Endodermal cell (in vitro differentiated cells): ENCODE measurements around the gene OSTM1. TPM values are rescaled to one million over a fixed set of nuclear protein-coding genes. Genes with fewer than 3 reads are reported as not detected.
"Not testable (repeated sequence)": the region's sequence is repeated elsewhere in the genome, so short reads cannot be mapped to it uniquely, and the experiment has no call there.

Experiments used
- DNase-seq: peaks from one replicate; pipeline ENCODE4 v3.0.0-alpha.2; 2017
- H3K27ac ChIP-seq: 2 replicates; pipeline ENCODE4 v1.5.1; 2013; ENCODE audit warnings: mild to moderate bottlenecking, low read depth, low read length, moderate library complexity
- H3K27me3 ChIP-seq: 2 replicates; pipeline ENCODE4 v1.6.1; 2013; ENCODE audit warnings: mild to moderate bottlenecking, low read length, moderate library complexity; ENCODE audit not compliant: insufficient read depth, control insufficient read depth, poor library complexity, severe bottlenecking
- H3K36me3 ChIP-seq: 2 replicates; pipeline ENCODE4 v1.7.0; 2013; ENCODE audit warnings: mild to moderate bottlenecking, low read length, moderate library complexity; ENCODE audit not compliant: control insufficient read depth, insufficient read depth
- H3K4me1 ChIP-seq: one replicate; pipeline ENCODE4 v1.7.0; 2013; ENCODE audit warnings: low read length; ENCODE audit not compliant: control insufficient read depth, insufficient read depth
- H3K4me3 ChIP-seq: 2 replicates; pipeline ENCODE4 v1.5.1; 2013; ENCODE audit warnings: mild to moderate bottlenecking, low read length, moderate library complexity
- H3K9ac ChIP-seq: 2 replicates; pipeline ENCODE4 v1.6.1; 2013; ENCODE audit warnings: mild to moderate bottlenecking, low read length, moderate library complexity; ENCODE audit not compliant: poor library complexity, severe bottlenecking; ENCODE audit errors: extremely low read depth
- H3K9me3 ChIP-seq: 2 replicates; pipeline ENCODE4 v1.6.1; 2013; ENCODE audit warnings: mild to moderate bottlenecking, low read length, moderate library complexity; ENCODE audit not compliant: control insufficient read depth
- H3K27ac Mint-ChIP-seq: 2 replicates; pipeline ENCODE4 v1.8.0; 2020; ENCODE audit warnings: mixed read lengths
- H3K27me3 Mint-ChIP-seq: 2 replicates; pipeline ENCODE4 v1.8.0; 2021; ENCODE audit warnings: mild to moderate bottlenecking, mixed read lengths; ENCODE audit not compliant: insufficient read depth
- H3K36me3 Mint-ChIP-seq: 2 replicates; pipeline ENCODE4 v1.8.0; 2020; ENCODE audit warnings: low read depth, mixed read lengths
- H3K4me1 Mint-ChIP-seq: 2 replicates; pipeline ENCODE4 v1.8.0; 2020; ENCODE audit warnings: mixed read lengths
- H3K4me3 Mint-ChIP-seq: 2 replicates; pipeline ENCODE4 v1.8.0; 2020; ENCODE audit warnings: mild to moderate bottlenecking, moderate library complexity, mixed read lengths
- H3K9me3 Mint-ChIP-seq: 2 replicates; pipeline ENCODE4 v1.8.0; 2020; ENCODE audit warnings: mild to moderate bottlenecking, mixed read lengths
- CTCF ChIP-seq: fragments of 200-600 bp; sonication (generic); conservative IDR thresholded peaks from 2 replicates; pipeline ENCODE4 v1.5.0; 2021; ENCODE audit warnings: antibody characterized with exemption, mild to moderate bottlenecking
- WGBS, 2 experiments: methylation state at CpG; one replicate each; pipeline versions ENCODE4 v1.1.5 to v1.1.7; 2013; ENCODE audit warnings: missing lambda C conversion rate in 2 of 2, mixed read lengths in 1 of 2; ENCODE audit not compliant: insufficient coverage in 1 of 2, insufficient read length in 1 of 2; 5-methylcytosine and 5-hydroxymethylcytosine counted together
- total RNA-seq, 2 donors: library from RNA; stranded (reverse); fragmentation: NEBNext Ultra II Directional in 1 of 2; extraction: Animal tissue kit (Norgen Biotek cat#: 25700) in 1 of 2; gene quantifications; 2 replicates in 1 of 2; 3 replicates in 1 of 2; pipeline ENCODE4 v1.2.1, GENCODE V29; 2021

The OSTM1 gene
- total RNA-seq, 2 donors from 2014 or later, result 16.9 to 25.3 TPM

GRCh38 chr6:108001696-108002231 lies 72.8 kb downstream of the OSTM1 start:
- Histone ChIP-seq H3K36me3 (no peaks in the 10 kb centered on the region), H3K27ac (no peak overlapping the region), H3K4me1 (no peaks in the 10 kb centered on the region), H3K9me3 (no peaks in the 10 kb centered on the region), H3K4me3 (no peak overlapping the region), H3K9ac (no peak overlapping the region), H3K27me3 (no peaks in the 10 kb centered on the region)
- Mint-ChIP-seq H3K9me3 (no peaks in the 10 kb centered on the region), H3K4me1 (peaks cover 15% of the 10 kb centered on the region), H3K4me3 (no peak overlapping the region), H3K27ac (no peak overlapping the region), H3K36me3 (no peaks in the 10 kb centered on the region), H3K27me3 (peaks cover 7% of the 10 kb centered on the region)
- DNase-seq, result no peak
- TF ChIP-seq CTCF, result no peak
- WGBS, 2 experiments, result 94 to 100% methylated on average over 6 of the region's 7 CpGs

GRCh38 chr6:108000259-108000658 lies 74.3 kb downstream of the OSTM1 start:
- H3K4me1 ChIP-seq, H3K36me3 ChIP-seq, H3K27ac Mint-ChIP-seq, H3K4me3 Mint-ChIP-seq, H3K27me3 ChIP-seq, H3K4me3 ChIP-seq, H3K36me3 Mint-ChIP-seq, H3K9me3 ChIP-seq, H3K27me3 Mint-ChIP-seq, H3K27ac ChIP-seq, DNase-seq, H3K9ac ChIP-seq, H3K9me3 Mint-ChIP-seq: not testable (repeated sequence)
- H3K4me1 Mint-ChIP-seq, result peaks cover 15% of the 10 kb centered on the region
- WGBS, 2 experiments, result 90 to 94% methylated on average over 2 to 5 of the region's 5 CpGs

DNA sequence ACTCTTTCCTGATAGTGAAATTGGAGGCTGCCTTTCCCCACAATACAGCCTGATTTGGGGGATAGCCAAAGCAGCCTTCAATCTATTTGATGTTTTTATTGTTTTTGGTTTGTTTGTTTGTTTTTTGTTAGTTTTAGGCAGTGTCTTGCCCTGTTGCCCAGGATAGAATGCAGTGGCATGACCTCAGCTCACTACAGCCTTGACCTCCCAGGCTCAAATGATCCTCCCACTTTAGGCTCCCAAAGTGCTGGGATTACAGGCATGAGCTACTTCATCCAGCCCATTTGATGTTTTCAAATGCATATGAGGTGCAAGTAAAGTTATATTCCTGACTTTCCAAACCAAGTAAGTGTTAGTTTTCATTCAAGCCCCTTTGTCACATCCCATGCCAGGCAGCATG lies 75.2 kb downstream of the OSTM1 start:
- no peaks in the 10 kb centered on the region for H3K9me3 ChIP-seq
- H3K4me1 Mint-ChIP-seq, result peaks cover 15% of the 10 kb centered on the region
- no peaks in the 10 kb centered on the region for H3K36me3 Mint-ChIP-seq
- H3K27ac Mint-ChIP-seq, result no peak overlapping the region
- no peak for TF ChIP-seq CTCF
- no peaks in the 10 kb centered on the region for H3K4me1 ChIP-seq
- H3K27ac ChIP-seq, result no peak overlapping the region
- H3K36me3 ChIP-seq, result no peaks in the 10 kb centered on the region
- no peak for DNase-seq
- no peak overlapping the region for H3K4me3 ChIP-seq
- H3K27me3 Mint-ChIP-seq, result peaks cover 2% of the 10 kb centered on the region
- no peaks in the 10 kb centered on the region for H3K9me3 Mint-ChIP-seq
- no peak overlapping the region for H3K9ac ChIP-seq
- no peak overlapping the region for H3K4me3 Mint-ChIP-seq
- H3K27me3 ChIP-seq, result no peaks in the 10 kb centered on the region
